H1 (cell line): ENCODE results near the gene CPSF4L. TPM values are rescaled to one million over a fixed set of nuclear protein-coding genes. Genes with fewer than 3 reads are reported as not detected.

Source experiments
- polyA plus RNA-seq, 7 experiments: library from polyadenylated mRNA; depleted of rRNA in 3 of 7; stranded (reverse) in 5 of 7; unstranded in 2 of 7; fragments of >200 nt in 5 of 7; fragments of 200-250 nt in 2 of 7; gene quantifications; 1 replicate in 5 of 7; 2 replicates in 1 of 7; 4 replicates in 1 of 7; pipeline versions ENCODE4 v1.2.1 to v1.2.3, GENCODE V29; 2011 to 2013; ENCODE audit warnings: missing spikeins in 2 of 7, mixed read lengths in 2 of 7
- total RNA-seq: library from RNA; stranded (reverse); fragmentation: NEBNext Ultra II Directional; extraction: Animal tissue kit (Norgen Biotek cat#: 25700); gene quantifications from 2 replicates; pipeline ENCODE4 v1.2.1, GENCODE V29; 2021

CPSF4L gene
- total and polyA plus RNA-seq, 2 of the 8 experiments (the other 6 are each of a cell fraction or from before 2014, with no cell fraction given) = not detected

Other genes with a start within 250 kb of the CPSF4L start
- 19.1 and 19.6 TPM in 2 replicates for gene SLC39A11, start 169.2 kb downstream of the CPSF4L start, total RNA-seq
- 12.2 and 17.9 TPM in 2 replicates for gene SLC39A11, start 169.2 kb downstream of the CPSF4L start, polyA plus RNA-seq (2011; rRNA removed)
- 2.1 TPM in 2 replicates for gene SSTR2, start 96.9 kb downstream of the CPSF4L start, total RNA-seq
- 1.7 and 3.9 TPM in 2 replicates for gene SSTR2, start 96.9 kb downstream of the CPSF4L start, polyA plus RNA-seq (2011; rRNA removed)
- gene COG1, start 68.8 kb downstream of the CPSF4L start, total RNA-seq = 18.7 and 19.5 TPM in 2 replicates
- 11.0 and 13.7 TPM in 2 replicates for gene COG1, start 68.8 kb downstream of the CPSF4L start, polyA plus RNA-seq (2011; rRNA removed)
- gene CDC42EP4, start 50.1 kb upstream of the CPSF4L start, total RNA-seq = 12.6 and 13.1 TPM in 2 replicates
- gene CDC42EP4, start 50.1 kb upstream of the CPSF4L start, polyA plus RNA-seq (2011; rRNA removed) = 8.8 and 13.9 TPM in 2 replicates